NOMO-1 (cell line): ENCODE data around the gene GALNT2.

Experiments
- DNase-seq, 2 experiments: peaks; one replicate each; lab custom pipeline; 2025; ENCODE audit not compliant: unreplicated experiment in 2 of 2; lab: John Stamatoyannopoulos, UW

Gene GALNT2

GRCh38 chr1:230284891-230285290 is 217.9 kb downstream of the GALNT2 start:
- DNase-seq, result no peak

- DNase-seq, result no peak
Observed at GRCh38 chr1:230285351-230285750, 218.3 kb downstream of the GALNT2 start.

GRCh38 chr1:230286166-230286889 is 219.3 kb downstream of the GALNT2 start:
- no peak for DNase-seq

- no peak for DNase-seq
Observed at GRCh38 chr1:230286890-230287269, 219.8 kb downstream of the GALNT2 start.

- DNase-seq, result no peak
Observed at GRCh38 chr1:230287674-230288315, 220.8 kb downstream of the GALNT2 start.

GRCh38 chr1:230288641-230289349 is 221.8 kb downstream of the GALNT2 start:
- DNase-seq, result no peak

GRCh38 chr1:230289350-230289644 is 222.3 kb downstream of the GALNT2 start:
- DNase-seq, result no peak

GRCh38 chr1:230291731-230292620 is 224.9 kb downstream of the GALNT2 start:
- no peak for DNase-seq

- no peak for DNase-seq
Observed at GRCh38 chr1:230292689-230293389, 225.8 kb downstream of the GALNT2 start.

- DNase-seq, result no peak
Observed at GRCh38 chr1:230293390-230293700, 226.3 kb downstream of the GALNT2 start.

- DNase-seq, result no peak
Observed at GRCh38 chr1:230295367-230295766, 228.3 kb downstream of the GALNT2 start.

- DNase-seq, result no peak
Observed at GRCh38 chr1:230299191-230300006, 232.4 kb downstream of the GALNT2 start.

- no peak for DNase-seq
Observed at GRCh38 chr1:230300322-230301301, 233.6 kb downstream of the GALNT2 start.

GRCh38 chr1:230301322-230301721 is 234.3 kb downstream of the GALNT2 start:
- no peak for DNase-seq

- DNase-seq, result no peak
Observed at GRCh38 chr1:230301822-230302221, 234.8 kb downstream of the GALNT2 start.

- no peak for DNase-seq
Observed at GRCh38 chr1:230303069-230303468, 236.0 kb downstream of the GALNT2 start.

- no peak for DNase-seq
Observed at GRCh38 chr1:230303822-230304221, 236.8 kb downstream of the GALNT2 start.

- DNase-seq, result no peak
Observed at GRCh38 chr1:230306169-230306568, 239.1 kb downstream of the GALNT2 start.

- no peak for DNase-seq
Observed at GRCh38 chr1:230307213-230307612, 240.2 kb downstream of the GALNT2 start.
